Stimulated activated CD4-positive, alpha-beta T cell treated with anti-CD3 and anti-CD28 coated beads, Interleukin-4, amount 100 ng/mL, for 4 hours (primary cell): ENCODE data around the gene HS6ST3.

ENCODE experiments used
- DNase-seq, 2 experiments: peaks; one replicate each; pipeline ENCODE4 v3.0.0-alpha.2; 2020

HS6ST3 gene

GRCh38 chr13:96862093-96862492, 772.2 kb downstream of the HS6ST3 start:
- no peak for DNase-seq

- no peak for DNase-seq
Observed at GRCh38 chr13:96862999-96863398, 773.1 kb downstream of the HS6ST3 start.

GRCh38 chr13:96871469-96871868, 781.6 kb downstream of the HS6ST3 start:
- no peak for DNase-seq

GRCh38 chr13:96880419-96880818, 790.5 kb downstream of the HS6ST3 start:
- no peak for DNase-seq
